Measurements from ENCODE around the gene RALGAPA2. TPM values are rescaled to one million over a fixed set of nuclear protein-coding genes. Genes with fewer than 3 reads are reported as not detected.

The RALGAPA2 gene
- total RNA-seq, 2 experiments from 2014 or later: 21.2 to 21.9 TPM

DNA sequence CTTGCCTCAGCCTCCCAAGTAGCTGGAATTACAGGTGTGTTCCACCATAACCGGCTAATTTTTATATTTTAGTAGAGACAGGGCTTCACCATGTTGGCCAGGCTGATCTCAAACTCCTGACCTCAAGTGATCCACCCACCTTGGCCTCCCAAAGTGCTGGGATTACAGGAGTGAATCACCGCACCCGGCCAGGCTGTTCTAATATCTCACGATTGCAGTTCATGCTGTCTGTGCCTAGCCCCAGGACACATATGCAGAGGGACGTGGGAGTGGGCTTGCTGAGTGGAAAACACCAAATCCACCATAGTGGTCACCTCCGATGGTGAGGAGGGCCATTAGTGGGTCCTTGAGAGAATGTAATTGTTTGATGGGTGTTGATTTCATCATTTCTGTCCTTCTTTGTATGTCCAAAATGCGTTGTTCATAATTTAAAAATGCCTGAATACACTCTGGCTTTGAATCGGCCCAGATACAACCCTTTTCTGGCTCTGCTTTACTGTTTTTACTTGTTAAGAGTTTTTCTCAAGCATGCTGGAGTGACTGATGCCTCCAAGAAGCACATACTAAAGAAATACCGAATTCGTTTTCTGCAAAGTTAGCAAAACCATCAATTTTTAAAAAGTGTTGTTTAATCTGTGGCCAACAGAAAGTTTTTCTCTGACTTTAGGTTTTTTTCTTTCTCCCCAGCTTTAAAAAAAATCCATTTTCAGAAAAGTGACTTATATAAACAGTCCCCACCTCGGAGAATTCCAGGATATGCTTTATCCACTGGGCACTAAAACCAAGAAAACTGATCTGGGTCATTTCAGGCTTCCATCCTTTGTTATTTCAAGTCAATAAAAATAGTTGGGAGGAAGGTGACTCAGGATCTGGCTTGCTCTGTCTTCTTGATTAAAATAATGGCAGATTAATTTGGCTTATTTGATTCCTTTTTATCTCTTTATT, 18.8 kb upstream of the RALGAPA2 start:
- ATAC-seq (ENCODE audit: poor library complexity) (no peak), DNase-seq (no peak)
- H3K9me3 Mint-ChIP-seq: no peaks in the 10 kb centered on the region
- no peak overlapping the region for H3K27ac Mint-ChIP-seq
- POLR2A ChIA-PET: no interaction called here
- peaks cover 15% of the 10 kb centered on the region for H3K4me1 Mint-ChIP-seq (ENCODE audit: low read depth)
- Histone ChIP-seq H3K9me3 (ENCODE audit: control insufficient read depth in 1 of 2, insufficient read depth in 1 of 2, low read length in 2 of 2) (no peaks in the 10 kb centered on the region), H3K4me3 (ENCODE audit: low read length) (no peak overlapping the region), H3K4me1 (ENCODE audit: insufficient read depth, low read length) (peaks cover 4% of the 10 kb centered on the region), H3K27ac (ENCODE audit: low read depth in 1 of 2, low read length in 2 of 2) (no peak overlapping the region), H3K27me3 (ENCODE audit: control insufficient read depth in 1 of 2, insufficient read depth in 2 of 2, low read length in 2 of 2) (peaks cover 0 to 6% of the 10 kb centered on the region in 2 experiments), H3K36me3 (ENCODE audit: insufficient read depth, low read length) (no peaks in the 10 kb centered on the region)
- no peaks in the 10 kb centered on the region for H3K36me3 Mint-ChIP-seq (ENCODE audit: low read depth)
- no peak overlapping the region for H3K4me3 Mint-ChIP-seq
- intact Hi-C loops (cut with DNase I, micrococcal nuclease): no loop called here
- TF ChIP-seq, protein P1, sequence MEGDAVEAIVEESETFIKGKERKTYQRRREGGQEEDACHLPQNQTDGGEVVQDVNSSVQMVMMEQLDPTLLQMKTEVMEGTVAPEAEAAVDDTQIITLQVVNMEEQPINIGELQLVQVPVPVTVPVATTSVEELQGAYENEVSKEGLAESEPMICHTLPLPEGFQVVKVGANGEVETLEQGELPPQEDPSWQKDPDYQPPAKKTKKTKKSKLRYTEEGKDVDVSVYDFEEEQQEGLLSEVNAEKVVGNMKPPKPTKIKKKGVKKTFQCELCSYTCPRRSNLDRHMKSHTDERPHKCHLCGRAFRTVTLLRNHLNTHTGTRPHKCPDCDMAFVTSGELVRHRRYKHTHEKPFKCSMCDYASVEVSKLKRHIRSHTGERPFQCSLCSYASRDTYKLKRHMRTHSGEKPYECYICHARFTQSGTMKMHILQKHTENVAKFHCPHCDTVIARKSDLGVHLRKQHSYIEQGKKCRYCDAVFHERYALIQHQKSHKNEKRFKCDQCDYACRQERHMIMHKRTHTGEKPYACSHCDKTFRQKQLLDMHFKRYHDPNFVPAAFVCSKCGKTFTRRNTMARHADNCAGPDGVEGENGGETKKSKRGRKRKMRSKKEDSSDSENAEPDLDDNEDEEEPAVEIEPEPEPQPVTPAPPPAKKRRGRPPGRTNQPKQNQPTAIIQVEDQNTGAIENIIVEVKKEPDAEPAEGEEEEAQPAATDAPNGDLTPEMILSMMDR (IDR thresholded peaks at IDR 0.05): no peak
- no peaks in the 10 kb centered on the region for H3K27me3 Mint-ChIP-seq
- CTCF ChIA-PET: no interaction called here

DNA sequence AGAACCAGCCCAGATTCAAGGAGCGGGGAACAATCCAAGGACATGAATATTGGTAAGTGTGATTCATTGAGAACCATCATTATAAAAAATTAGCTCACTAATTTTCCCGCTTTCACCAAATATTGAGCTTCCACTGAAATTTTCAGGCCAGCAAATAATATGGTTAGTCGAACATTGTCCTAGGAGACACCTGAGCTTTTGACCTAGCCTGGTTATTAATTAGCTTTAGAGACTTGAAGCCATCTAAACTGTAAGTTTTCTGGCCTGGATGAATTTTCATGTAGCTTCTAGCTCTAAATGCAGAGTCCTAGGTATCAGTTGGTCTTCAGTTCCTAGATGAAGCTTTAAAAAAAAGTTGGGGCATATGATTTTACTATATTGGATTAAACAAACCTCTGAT, 17.1 kb upstream of the RALGAPA2 start:
- Mint-ChIP-seq H3K9me3 (no peaks in the 10 kb centered on the region), H3K36me3 (ENCODE audit: low read depth) (no peaks in the 10 kb centered on the region), H3K4me1 (ENCODE audit: low read depth) (peaks cover 10% of the 10 kb centered on the region), H3K27me3 (no peaks in the 10 kb centered on the region), H3K4me3 (no peak overlapping the region), H3K27ac (no peak overlapping the region)
- ATAC-seq (ENCODE audit: poor library complexity) (no peak), DNase-seq (no peak)
- Histone ChIP-seq H3K27ac (ENCODE audit: low read depth in 1 of 2, low read length in 2 of 2) (no peak overlapping the region), H3K4me1 (ENCODE audit: insufficient read depth, low read length) (peaks cover 4% of the 10 kb centered on the region), H3K4me3 (ENCODE audit: low read length) (no peak overlapping the region), H3K36me3 (ENCODE audit: insufficient read depth, low read length) (no peaks in the 10 kb centered on the region), H3K9me3 (ENCODE audit: control insufficient read depth in 1 of 2, insufficient read depth in 1 of 2, low read length in 2 of 2) (no peaks in the 10 kb centered on the region), H3K27me3 (ENCODE audit: control insufficient read depth in 1 of 2, insufficient read depth in 2 of 2, low read length in 2 of 2) (peaks cover 0 to 6% of the 10 kb centered on the region in 2 experiments)
- intact Hi-C loops (cut with DNase I, micrococcal nuclease): no loop called here
- TF ChIP-seq, protein P1 (IDR thresholded peaks at IDR 0.05): no peak
- POLR2A ChIA-PET: no interaction called here
- CTCF ChIA-PET: no interaction called here

DNA sequence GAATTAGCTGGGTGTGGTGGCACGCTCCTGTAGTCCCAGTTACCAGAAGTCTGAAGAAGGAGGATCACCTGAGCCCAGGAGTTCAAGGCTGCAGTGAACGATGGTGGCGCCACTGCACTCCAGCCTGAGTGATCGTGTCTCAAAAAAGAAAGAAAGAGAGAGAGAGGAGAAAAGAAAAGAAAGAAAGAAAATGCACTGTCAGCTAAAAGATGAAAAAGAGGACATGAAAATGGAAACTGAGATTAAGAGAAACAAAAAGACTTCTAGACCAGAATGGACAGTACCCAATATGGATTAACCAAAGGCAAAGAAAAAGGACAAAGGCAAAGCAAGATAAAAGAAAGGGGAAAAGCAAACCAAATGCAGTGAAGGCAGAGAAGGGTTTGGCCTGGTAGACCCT, 9.0 kb upstream of the RALGAPA2 start:
- Histone ChIP-seq H3K36me3 (ENCODE audit: insufficient read depth, low read length) (no peaks in the 10 kb centered on the region), H3K27ac (ENCODE audit: low read depth in 1 of 2, low read length in 2 of 2) (no peak overlapping the region), H3K4me3 (ENCODE audit: low read length) (no peak overlapping the region), H3K27me3 (ENCODE audit: control insufficient read depth in 1 of 2, insufficient read depth in 2 of 2, low read length in 2 of 2) (peaks cover 0 to 3% of the 10 kb centered on the region in 2 experiments), H3K9me3 (ENCODE audit: control insufficient read depth in 1 of 2, insufficient read depth in 1 of 2, low read length in 2 of 2) (no peaks in the 10 kb centered on the region), H3K4me1 (ENCODE audit: insufficient read depth, low read length) (no peaks in the 10 kb centered on the region)
- DNase-seq (no peak), ATAC-seq (ENCODE audit: poor library complexity) (no peak)
- H3K36me3 Mint-ChIP-seq (ENCODE audit: low read depth): no peaks in the 10 kb centered on the region
- CTCF ChIA-PET: interaction anchor here (0.8 kb wide), 1 partner anchor 9 kb away, joined by 3 read pairs; the partner anchor contains the start of gene RALGAPA2
- TF ChIP-seq, protein P1 (IDR thresholded peaks at IDR 0.05): no peak
- no peaks in the 10 kb centered on the region for H3K9me3 Mint-ChIP-seq
- no peak overlapping the region for H3K27ac Mint-ChIP-seq
- intact Hi-C loops (cut with DNase I, micrococcal nuclease): no loop called here
- H3K4me3 Mint-ChIP-seq: no peak overlapping the region
- no peaks in the 10 kb centered on the region for H3K27me3 Mint-ChIP-seq
- no peaks in the 10 kb centered on the region for H3K4me1 Mint-ChIP-seq (ENCODE audit: low read depth)
- POLR2A ChIA-PET: no interaction called here

Data from CD4-positive, alpha-beta T cell (primary cell).